ENCODE data around the gene C11orf71.

The C11orf71 gene, protein sequence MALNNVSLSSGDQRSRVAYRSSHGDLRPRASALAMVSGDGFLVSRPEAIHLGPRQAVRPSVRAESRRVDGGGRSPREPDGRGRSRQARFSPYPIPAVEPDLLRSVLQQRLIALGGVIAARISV

DNA sequence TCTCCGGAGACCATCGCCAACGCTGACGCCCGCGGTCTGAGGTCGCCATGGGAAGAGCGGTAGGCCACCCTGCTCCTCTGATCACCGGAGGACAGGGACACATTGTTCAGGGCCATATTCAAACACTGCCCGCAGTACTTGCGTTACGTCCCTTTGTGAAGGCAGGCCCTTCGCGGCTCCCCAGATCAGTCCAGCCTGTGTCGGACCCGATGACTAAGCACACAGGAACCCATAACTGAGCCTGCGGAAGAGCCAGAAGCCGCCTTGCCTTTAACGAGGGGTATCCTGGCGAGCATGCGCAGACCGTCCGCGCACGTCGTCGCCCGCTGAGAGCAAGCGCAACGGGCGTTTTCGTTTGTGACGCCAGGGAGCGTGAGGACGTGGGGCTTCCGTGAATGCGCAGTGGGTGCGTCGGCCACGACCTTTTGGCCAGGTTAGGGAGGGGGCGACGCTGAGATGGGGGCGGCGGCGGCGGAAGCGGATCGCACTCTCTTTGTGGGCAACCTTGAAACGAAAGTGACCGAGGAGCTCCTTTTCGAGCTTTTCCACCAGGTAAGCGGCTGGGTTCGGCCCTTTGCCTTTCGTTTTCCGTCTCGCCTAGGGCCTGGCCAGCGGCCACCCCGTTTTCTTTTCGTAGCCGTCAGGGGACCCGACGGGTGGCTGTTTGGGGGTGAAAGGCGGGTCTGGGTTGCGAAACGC is at the start of gene C11orf71, which contains the start of gene RBM7:
Gene C11orf71, minus strand, starts transcription at position 296 of the 699 bp plus-strand sequence. Its CDS starts 180 bp downstream, at position 116.
Gene RBM7, plus strand, starts transcription at position 451 of the 699 bp plus-strand sequence. Its CDS starts 6 bp downstream, at position 457.
- peak; percentile 99 for DNase-seq (ENCODE audit: low read depth)

DNA sequence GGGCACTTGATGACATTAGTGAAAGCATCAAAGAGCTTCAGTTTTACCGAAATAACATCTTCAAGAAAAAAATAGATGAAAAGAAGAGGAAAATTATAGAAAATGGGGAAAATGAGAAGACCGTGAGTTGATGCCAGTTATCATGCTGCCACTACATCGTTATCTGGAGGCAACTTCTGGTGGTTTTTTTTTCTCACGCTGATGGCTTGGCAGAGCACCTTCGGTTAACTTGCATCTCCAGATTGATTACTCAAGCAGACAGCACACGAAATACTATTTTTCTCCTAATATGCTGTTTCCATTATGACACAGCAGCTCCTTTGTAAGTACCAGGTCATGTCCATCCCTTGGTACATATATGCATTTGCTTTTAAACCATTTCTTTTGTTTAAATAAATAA is 49.5 kb upstream of the C11orf71 start:
- no peak for DNase-seq (ENCODE audit: low read depth)

DNA sequence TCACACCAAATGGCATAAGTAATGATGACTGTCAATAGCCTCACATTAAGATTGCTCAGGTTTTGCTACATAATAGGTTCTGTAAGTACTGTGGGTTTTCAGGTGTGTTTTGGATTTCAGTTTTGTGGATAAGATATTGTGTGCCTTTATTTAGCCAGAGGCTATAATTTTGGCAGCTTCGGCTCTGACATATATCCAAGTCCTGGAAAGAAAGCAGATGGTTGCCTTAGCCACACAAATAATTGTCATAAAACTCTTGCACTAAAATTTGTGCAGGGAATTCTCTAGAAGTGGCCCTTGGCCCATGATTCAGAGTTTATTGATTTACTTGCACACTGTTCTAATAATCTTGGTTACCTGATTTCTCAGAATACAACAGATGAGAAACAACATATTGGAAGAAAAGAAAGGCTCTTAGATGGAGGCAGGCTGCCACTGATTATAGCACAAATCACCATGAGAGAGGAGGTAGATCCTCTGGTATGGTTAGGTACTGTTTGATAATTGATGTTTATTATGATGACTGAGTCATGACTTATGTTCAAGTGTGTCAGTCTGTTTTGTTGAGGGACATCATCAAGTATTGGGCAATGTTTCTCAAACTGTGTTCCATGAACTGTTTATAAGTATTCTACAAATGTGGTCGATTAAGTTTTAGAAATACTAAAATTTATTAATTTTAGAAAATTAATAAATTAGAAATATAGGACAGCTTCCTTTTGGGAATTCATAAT is 48.6 kb upstream of the C11orf71 start:
- DNase-seq (ENCODE audit: low read depth) = peak; percentile 80

DNA sequence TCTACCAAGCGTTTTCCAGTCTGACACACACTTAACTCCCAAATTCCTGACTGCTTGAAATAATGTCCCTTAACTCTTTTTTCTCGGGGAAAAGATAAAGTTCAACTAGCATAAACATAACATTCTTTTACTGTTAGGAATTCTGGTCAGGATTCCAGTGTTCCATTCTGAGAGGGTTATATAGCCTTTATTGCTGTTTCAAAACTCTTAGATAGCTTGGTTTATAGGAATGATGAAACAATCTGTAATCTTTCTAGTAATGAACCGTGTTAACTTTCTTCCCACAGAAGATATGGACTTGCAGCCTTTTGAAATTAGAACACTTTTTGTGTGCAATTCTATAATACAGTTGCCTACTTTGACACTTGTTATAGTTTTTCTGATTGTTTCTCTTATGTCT is 47.6 kb upstream of the C11orf71 start:
- peak; percentile 38 for DNase-seq (ENCODE audit: low read depth)

DNA sequence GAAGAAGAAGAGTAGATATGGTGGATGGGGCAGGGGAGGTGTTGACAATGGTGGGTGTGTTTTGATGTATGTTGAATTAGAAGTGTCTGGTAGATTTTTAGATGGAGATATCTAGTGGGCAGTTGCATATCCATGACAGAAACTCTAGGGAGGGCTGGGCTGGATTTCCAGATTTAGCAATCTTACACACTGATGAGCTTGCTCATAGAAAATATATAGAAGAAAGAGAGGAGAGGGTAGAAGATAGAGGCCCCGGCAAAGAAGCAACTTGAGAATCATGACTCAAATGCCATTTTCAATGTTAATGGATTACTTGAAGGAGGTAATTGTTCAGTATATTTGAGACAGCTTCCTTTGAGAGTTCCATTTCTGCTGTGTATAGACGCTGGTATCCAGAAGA is 47.1 kb upstream of the C11orf71 start:
- DNase-seq (ENCODE audit: low read depth) = peak; percentile 12

DNA sequence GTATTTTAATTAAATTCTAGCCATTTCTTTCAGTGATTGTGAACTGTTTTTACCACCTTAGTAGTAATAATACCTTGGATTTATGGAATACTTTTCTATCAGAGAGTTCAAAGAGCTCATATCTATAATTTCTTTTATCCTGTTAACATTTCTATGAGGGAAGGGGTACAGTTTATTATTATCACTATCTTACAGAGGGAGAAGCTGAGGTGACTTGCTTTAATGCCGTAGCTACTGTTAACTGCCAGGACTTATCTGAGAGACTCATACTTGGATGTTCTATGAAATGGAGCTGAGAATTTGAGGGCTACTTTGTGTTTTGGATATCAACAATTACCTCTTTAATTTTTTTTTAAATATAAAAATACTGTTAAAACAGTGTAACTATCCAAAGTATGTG is 42.2 kb upstream of the C11orf71 start:
- no peak for DNase-seq (ENCODE audit: low read depth)

DNA sequence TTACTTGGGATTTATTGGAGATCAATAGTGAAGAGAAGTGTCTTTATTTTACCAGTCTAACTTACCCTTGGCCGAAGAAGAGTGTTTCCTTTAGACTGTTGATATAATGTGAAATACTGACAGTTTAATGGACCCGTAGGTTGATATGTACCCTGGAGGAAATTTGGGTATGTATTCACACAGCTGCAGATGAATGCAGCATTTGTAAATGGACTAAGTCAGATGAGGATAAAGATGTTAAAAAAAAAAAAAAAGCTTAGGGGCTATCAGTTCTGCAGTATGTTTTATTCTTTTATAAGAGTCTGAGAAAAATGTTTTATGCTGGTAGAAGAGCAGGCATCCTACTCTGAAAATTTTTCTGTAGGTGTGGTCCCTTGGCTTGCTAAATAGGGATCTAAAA is 41.6 kb upstream of the C11orf71 start:
- DNase-seq (ENCODE audit: low read depth) = no peak

DNA sequence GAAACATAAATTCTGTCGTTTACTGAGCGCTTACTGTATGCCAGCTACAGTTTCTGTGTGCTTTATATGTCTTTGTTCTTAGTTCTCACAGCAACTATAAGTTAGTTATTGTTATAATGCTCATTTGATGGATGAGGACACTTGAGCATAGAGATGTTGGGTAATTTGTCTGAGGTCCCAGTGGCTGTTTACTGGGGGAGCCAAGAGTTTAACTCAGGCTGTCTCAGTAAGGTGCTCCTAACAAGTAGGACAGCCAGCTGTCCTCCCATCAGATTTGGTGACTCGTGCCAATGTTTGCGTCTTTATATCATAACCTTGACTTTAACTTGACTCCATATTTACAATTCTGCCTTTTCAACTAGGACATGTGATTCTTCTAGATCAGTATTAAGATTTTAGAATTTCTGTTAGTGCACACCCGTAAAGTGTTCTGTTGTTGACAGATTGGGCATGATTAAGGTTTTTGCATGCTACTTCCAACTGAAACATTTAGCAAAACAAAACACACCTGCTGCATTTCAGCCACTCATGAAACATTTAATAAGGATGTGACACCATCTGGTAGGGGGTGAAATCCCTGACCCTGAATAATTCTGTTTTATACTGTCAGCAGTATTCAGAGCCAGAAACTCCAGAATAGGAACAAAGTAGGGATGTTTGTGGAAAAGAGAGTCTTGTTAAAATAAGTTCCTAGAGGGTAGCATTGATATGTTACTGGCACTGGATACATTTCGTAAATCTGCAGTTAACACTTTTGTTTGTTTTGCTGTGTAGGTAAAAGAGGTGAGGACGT is 40.9 kb upstream of the C11orf71 start:
- DNase-seq (ENCODE audit: low read depth) = peak; percentile 21

DNA sequence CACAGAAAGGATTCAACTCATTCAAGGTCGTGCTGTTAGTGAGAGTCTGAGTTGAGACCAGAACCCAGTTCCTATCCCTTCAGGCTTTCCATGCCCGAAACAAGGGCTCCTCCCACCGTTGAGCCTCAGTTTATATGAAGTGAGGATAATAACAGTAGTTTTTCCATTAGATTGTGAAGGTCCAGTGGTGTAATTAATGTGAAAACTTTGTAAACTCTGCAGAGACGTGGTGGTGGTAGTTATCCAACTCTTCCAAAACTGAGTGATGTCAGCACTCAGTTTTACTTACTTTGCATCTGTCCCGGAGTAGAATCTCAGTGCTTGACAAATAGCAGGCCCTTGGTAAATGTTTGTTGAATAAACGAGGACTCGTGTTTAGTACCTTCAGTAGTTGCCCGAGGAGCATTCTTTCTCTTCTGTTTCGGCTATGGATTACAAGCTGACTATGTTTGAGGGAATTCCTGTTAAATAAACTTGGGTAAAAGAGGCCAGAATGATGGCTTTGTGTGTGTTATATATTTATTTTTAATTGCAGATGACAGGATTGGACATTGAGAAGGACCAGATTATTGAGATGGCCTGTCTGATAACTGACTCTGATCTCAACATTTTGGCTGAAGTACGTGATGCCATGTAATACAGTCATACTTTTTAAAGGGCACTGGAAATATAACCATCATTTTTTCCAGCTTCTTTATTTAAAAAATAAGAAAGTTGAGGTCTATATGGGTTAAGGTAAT is 40.0 kb upstream of the C11orf71 start:
- no peak for DNase-seq (ENCODE audit: low read depth)

DNA sequence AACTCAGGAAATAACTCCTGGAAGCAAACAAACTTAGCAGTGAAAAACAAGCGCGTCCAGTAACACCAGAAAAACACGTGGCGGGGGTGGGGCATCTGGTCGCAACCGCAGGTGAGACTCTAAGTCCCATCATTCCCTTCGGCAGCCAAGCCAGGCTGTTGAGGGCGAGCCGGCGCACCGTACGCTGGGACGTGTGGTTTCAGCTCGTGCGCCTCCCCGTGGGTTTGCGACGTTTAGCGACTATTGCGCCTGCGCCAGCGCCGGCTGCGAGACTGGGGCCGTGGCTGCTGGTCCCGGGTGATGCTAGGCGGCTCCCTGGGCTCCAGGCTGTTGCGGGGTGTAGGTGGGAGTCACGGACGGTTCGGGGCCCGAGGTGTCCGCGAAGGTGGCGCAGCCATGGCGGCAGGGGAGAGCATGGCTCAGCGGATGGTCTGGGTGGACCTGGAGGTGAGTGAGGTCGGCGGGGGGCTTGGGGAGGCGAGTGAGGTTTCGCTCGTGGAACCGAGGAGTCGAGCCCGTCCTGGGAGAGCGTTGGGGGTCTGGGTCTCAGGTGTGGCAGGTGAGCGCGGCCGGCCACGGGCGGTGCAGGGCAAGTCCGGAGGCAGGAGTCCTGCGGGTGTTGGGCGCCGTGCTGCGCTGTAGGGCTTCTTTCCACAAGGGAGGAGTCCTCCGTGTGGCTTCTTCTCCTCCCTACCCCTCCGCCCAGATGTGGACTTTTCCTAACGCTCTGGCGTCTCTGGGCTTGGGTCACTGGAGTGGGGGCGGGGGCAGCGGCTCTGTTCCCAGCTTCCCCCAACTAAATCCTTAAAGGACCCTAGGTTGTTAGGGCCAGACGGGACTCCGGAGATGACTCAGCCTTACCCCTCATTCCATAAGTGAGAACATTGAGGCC is 39.2 kb upstream of the C11orf71 start, which contains the start of gene REXO2:
Gene REXO2, plus strand, starts transcription at position 239 of the 892 bp plus-strand sequence. Its CDS starts 62 bp downstream, at position 301.
- DNase-seq (ENCODE audit: low read depth) = peak; percentile 97

DNA sequence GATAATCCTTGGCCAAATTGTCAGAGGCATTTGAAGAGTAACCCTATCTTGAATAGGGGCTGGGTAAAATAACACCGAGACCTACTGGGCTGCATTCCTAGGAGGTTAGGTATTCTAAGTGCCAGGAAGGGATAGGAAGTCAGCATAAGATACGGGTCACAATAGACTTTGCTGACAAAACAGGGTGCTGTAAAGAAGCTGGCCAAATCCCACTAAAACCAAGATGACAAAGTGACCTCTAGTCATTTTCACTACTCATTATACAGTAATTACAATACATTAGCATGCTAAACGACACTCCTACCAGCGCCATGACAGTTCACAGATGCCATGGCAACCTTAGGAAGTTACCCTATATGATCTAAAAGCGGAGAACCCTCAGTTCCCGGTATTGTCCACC is 38.0 kb upstream of the C11orf71 start:
- peak; percentile 20 for DNase-seq (ENCODE audit: low read depth)

DNA sequence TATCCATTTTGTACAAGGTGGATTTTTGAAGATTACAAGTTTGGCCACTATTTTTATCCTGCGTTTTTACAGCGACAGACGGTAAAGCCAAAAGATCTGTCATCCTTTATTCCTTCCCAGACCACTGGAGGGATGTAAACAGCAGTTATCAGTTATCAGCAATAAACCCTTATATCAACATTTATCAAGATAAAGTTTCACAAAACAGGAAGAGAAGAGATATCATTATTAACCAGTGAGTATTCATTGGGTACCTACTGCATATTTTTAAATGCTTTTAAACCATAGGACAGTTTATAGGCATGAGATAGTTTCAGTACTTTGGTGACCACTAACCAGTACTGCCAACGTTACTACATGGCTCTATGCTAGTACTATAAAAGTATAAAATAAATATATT is 33.1 kb upstream of the C11orf71 start:
- DNase-seq (ENCODE audit: low read depth) = no peak

DNA sequence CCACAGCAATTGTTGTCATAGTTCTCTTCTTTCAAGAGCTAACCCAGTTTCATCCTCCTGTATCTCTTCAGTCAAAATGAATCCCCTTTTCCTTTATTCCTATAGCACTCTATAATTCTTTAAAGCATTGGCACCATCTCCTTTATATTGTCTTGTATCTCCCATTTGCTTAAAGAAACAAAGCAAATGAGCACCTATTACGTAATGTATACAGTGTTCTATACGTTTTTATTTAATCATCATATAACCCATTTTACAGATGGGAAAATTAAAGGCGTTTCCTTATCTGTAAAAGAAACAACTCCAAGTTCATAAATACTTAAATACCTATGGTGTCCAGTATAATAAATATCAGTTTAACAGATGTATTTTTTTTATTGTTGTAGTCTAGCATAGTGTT is 32.6 kb upstream of the C11orf71 start:
- DNase-seq (ENCODE audit: low read depth) = no peak

DNA sequence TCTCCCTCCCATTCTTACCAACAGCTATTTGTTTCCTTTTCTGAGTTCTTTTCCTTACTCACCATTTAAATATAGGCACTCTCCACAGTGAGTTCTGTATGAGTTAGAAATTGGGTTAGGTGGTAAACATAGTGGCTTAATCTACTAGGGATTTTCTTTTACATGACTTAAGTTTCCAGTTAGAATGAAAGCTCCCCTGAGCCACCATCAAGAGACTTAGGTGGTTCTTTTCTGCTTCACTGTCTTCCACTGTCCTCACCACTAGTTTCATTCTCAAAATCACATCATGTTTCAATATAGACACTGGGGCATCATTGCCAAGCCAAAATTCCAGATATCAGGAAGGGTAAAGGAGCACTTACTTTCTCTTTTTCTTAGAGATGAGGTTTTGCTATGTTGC is 30.0 kb upstream of the C11orf71 start:
- DNase-seq (ENCODE audit: low read depth) = no peak

DNA sequence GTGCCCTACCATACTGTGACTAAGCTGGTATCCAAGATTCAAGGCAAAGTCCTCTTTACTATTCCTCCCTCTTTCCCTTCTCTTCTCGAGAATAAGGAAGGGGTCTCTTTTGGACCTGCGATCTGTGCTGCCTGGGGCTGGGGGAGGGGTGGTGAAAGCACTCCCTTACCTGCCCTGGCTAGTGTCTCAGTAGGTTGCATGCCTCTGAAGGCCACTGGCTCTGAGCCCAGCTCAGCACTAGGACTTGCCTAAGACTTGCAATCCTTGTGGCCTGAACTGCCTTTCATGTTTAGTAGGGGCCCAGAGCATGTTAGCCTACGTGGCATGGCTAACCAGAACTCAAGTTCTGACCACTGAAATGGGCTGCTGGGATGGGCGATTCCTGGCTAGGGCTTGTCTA is 26.0 kb upstream of the C11orf71 start:
- peak; percentile 27 for DNase-seq (ENCODE audit: low read depth)

DNA sequence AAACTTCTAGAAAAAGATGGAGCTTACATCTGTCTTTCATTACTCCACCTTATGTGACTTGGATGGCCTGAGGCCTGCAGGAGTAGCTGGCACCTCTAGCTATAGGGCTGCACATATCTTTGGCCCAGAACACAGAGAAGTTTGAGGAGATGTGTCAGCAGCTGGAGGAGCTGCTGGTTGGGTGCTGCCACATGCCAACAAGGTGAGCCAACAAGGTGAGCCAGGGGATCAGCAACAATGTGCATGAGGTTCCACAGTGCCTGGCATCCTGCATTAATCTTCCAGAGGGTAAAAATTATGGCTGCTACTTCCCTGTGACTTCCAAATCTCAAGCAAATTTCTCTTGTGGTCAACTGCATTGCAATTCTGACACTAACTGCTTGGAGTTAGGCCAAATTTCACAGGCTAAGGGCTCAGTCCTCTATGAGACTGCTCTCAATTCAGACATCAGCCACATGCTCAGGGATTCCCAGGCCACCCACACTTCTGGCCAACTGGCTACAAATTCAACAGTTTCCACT is 16.2 kb upstream of the C11orf71 start:
- peak; percentile 65 for DNase-seq (ENCODE audit: low read depth)

DNA sequence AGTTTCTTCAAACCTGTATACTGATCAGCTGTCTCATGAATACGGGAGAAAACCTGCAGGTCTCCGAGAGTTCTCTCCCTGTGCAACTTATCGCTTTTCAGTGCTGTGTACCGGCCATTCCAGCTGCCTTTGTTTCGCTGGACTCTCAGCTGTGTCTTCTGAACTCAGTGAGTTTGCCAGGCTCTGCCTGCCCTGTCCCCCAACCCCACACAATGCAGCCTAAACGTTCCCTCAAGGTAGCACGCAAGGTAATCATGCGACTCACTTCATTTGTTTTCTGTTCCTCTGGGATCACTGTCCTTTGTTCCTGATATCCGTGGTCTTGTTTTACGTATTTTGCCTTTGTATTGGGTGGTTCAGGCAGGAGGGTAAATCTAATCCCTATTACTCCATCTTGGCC is 13.6 kb upstream of the C11orf71 start:
- no peak for DNase-seq (ENCODE audit: low read depth)

DNA sequence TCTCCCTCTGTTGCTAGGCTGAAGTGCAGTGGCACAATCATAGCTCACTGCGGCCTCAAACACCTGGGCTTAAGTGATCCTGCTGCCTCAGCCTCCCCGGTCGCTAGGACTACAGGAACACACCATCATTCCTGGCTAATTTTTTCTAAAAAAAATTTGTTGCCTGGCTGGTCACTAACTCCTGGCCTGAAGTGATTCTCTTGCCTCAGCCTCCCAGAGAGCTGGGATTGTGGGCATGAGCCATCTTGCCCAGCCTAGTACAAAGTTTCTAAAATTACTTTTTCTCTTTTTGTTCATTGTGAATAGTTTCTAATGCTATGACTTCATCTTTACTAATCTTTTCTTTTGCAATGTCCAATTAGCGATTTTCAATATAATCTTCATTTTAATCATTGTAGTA is 12.6 kb upstream of the C11orf71 start:
- DNase-seq (ENCODE audit: low read depth) = no peak

DNA sequence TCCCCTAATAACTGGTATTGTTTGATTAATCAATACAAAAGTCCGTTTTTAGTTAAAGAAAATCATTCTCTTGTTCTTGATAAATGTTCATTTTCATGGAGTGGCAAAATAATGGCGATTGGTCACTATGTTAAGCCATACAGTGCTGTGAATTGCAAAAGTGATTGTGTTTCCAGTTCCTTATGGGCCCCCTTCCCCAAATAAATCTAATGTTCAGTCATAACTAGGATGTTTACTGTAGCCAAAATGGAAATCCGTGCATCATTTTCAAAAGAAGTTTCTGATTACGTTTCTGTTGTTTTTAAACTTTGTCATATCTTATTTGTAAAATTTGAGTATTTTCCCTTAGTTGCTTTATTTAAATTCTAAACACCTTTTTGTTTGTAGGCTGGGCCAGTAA is 1.0 kb upstream of the C11orf71 start:
- no peak for DNase-seq (ENCODE audit: low read depth)

DNA sequence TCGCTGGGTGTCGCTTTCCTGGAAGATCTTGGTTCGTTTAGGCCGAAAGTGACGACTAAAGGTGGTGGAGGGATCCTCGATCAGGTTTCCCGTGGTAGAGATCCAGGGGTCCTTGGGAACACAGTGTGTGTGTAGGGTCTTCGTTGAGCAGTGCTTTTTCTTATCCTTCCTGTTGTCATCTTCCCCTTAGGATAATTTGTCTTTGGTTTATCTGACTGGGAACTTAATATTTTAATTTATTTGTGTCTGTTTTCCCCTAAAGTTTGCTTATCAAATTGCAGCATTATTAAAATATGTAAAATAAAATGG is 558 bp upstream of the C11orf71 start:
- no peak for DNase-seq (ENCODE audit: low read depth)
